ENCODE data around the gene TMEM225.
"Not testable (repeated sequence)": the region's sequence is repeated elsewhere in the genome, so short reads cannot be mapped to it uniquely, and the experiment has no call there.

The TMEM225 gene

DNA sequence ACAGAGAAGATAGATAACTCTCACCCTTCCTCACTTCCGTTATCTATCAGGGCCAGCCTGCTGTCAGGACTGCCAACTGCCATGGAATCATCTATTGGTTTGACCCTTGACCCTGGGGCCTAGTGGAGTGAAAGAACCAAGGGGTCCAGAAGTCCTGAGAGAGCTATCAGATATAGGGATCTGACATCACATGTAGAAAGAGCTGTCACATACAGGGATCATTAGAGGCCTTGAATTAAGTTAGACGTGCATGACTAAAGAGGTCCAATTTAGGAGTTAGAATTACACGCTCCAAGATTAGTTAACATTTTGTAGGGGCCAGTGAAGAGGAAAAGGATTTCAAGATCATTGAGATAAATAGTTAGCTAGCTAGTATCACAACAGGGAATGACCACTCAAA lies at the start of gene TMEM225:
Gene TMEM225 (minus strand): TSS at position 101 of the 400 bp plus-strand sequence. CDS start 245 bp downstream, outside the sequence.
- DNase-seq = no peak

DNA sequence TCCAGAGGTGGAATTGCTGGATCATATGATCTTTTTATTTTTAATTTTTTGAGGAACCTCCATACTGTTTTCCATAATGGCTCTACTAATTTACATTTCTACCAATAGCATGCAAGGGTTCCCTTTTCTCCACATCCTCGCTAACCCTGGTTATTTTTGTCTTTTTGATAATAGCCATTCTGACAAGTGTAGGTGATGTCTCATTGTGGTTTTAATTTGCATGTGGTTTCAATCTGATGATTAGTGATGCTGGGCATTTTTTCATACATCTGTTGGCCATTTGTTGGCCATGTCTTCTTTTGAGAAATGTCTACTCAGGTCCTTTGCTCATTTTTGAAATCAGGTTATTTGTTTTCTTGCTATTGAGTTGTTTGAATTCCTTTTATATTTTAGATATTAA lies 38.6 kb upstream of the TMEM225 start:
- DNase-seq = no peak

GRCh38 chr11:123920943-123921342 lies 35.5 kb upstream of the TMEM225 start:
- DNase-seq = no peak

GRCh38 chr11:123905826-123906225 lies 20.4 kb upstream of the TMEM225 start:
- DNase-seq = no peak

- DNase-seq = no peak
These were observed 19.5 kb upstream of the TMEM225 start for GRCh38 chr11:123904932-123905331.

GRCh38 chr11:123903932-123904331 lies 18.5 kb upstream of the TMEM225 start:
- DNase-seq = no peak

- no peak for DNase-seq
These were observed 16.4 kb upstream of the TMEM225 start, which contains the start of gene OR8D4 for GRCh38 chr11:123901867-123902266. Gene OR8D4, plus strand, starts transcription at chr11:123902167. Its CDS starts 4,265 bp downstream, at chr11:123906432.

GRCh38 chr11:123899792-123900191 lies 14.3 kb upstream of the TMEM225 start:
- no peak for DNase-seq

DNA sequence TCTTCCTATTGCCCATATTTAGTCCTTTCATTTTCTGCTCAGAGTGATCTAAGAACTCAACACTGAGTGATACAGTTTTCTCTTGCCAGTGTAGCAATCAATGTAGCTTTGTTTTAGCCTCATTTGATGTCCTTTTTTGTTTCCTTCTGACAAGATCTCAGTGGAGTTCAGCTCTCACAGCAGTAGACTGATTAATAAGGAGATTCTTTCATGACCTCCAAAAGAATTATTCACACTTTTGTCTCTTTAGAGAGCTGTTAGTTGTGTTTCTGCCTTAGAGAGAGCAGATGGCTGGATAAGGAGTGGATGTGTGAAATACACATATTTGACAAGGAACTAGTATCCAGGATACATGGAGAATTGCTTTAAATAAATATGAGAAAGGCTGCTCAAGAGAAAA lies 6.6 kb upstream of the TMEM225 start:
- DNase-seq = no peak

- no peak for DNase-seq
These were observed 4.6 kb downstream of the TMEM225 start for GRCh38 chr11:123880912-123881311.

DNA sequence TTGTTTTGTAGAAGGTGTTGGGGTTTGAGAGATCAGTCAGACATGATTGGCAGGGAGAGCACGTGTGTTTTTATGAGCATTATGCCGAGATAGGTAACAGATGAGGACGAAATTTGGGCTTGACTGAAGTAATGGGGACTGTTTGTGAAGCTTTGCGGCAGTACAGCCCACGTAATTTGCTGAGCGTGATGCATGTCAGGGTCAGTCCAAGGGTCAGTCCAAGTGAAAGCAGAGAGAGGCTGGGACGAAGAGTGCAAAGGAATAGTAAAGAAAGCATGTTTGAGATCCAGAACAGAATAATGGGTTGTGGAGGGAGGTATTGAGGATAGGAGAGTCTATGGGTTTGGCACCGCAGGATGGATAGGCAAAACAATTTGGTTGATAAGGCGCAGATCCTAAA lies 17.7 kb downstream of the TMEM225 start:
- DNase-seq = not testable (repeated sequence)

GRCh38 chr11:123865293-123865692 lies 20.2 kb downstream of the TMEM225 start:
- not testable (repeated sequence) for DNase-seq

- no peak for DNase-seq
These were observed 25.7 kb downstream of the TMEM225 start for GRCh38 chr11:123859731-123860130.

DNA sequence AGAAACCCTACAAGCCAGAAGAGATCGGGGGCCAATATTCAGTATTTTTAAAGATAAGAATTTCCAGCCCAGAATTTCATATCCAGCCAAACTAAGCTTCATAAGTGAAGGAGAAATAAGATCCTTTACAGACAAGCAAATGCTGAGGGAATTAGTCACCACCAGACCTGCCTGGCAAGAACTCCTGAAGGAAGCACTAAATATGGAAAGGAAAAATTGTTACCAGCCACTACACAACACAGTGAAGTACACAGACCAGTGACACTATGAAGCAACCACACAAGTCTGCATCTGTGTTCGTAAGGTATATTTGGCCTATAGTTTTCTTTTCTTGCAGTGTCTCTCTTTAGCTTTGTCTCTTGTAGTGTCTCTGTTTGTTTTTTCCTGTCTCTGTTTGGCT lies 29.0 kb downstream of the TMEM225 start:
- no peak for DNase-seq

DNA sequence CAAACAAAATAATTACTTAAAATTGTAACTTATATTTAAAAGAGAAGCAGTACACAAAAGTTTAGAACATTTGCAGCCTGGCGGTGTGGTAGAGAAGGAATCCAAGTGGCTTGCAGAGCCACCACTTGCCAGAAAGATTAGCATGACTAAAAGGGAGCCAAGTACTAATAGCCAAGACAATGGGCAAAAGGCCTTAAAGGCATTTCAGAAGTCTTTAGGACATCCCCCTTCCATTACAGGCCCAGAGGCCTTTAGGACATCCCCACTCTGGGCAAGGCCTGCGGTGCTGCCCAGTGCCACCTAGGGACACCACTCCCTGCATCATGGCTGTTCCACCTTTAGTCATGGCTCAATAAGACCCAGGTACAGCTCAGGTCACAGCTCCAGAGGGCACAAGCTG lies 32.4 kb downstream of the TMEM225 start:
- no peak for DNase-seq

DNA sequence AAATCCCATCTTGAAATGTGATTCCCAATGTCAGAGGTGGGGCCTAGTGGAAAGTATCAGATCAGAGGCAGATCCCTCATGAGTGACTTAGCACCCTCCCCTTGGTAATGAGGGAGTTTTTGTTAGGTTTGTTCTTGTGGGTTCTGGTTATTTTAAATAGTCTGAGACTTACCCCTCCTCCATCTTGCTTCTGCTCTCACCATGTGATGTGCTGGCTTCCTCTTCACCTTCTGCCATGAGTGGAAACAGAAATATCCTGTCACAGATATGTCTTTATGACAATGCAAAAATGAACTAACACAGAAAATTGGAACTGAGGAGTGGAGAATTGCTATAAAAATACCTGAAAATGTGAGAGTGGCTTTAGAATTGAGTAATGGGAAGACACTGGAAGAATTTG lies 33.1 kb downstream of the TMEM225 start:
- no peak for DNase-seq

GRCh38 chr11:123851110-123851509 lies 34.4 kb downstream of the TMEM225 start:
- DNase-seq = no peak

DNA sequence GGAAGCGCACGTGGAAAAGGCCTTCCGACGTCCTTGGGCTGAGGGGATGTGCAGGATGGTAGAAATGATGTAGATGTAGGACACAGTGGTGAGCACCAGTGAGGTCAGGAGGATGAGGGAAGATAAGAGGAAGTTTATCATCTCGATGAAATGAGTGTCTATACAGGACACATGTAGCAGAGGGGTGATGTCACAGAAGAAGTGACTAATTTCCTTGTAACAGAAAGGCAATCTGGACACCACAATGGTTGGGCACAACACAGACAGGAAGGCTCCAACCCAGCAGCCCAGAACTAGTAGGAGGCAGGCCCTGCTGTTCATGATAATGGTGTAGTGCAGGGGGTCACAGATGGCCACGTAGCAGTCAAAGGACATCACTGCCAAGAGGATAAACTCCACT lies 44.3 kb downstream of the TMEM225 start:
- DNase-seq = no peak

DNA sequence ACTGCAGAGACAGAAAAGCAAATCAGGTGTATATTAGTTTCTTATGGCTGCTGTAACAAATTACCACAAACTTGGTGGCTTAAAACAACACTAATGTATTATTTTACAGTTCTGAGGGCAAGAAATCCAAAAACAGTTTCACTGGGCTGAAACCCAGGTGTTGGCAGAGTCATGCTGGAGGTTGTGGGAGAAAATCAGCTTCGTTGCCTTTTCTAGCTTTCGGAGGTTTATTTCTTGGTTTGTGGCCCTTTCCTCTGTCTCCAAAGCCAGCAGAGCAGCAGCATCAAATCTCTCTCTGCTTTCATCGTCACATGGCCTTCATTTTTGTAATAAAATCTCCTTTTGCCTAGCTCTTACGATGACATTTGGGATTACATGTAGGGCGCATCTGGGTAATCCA lies 46.3 kb downstream of the TMEM225 start:
- no peak for DNase-seq

DNA sequence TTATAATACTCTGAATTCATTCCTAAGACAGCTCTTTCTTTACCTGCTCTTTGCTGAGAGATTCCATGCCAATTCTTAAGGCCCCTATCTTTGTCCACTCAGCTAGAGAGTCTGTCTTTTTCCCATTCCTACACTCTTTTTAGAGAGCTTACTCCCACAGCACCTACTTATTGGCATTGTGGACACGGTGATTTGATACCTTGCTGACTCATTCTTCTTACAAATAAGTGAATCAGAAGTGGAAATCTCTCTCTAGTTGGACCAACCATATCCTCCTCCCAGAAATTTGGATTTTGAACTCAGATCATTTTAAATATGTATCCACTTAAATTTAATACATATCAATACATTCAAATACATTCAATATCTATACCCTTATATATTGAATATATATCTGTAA lies 46.8 kb downstream of the TMEM225 start:
- DNase-seq = no peak

GRCh38 chr11:123838199-123838598 lies 47.3 kb downstream of the TMEM225 start:
- DNase-seq = no peak

DNA sequence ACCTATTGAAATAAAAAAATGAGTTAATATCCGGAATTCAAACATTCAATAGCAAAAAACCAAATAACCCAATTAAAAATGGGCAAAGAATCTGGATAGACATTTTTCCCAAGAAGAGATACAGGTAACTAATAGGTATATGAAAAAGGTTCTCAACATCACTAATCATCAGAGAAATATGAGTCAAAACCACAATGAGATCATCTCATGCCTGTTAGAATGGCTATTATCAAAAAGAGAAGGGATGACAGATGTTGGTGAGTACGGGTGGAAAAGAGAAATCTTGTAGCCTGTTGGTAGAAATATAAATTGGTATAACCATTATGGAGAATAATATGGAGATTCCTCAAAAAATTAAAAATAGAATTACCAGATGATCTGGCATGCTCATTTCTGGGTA lies 52.4 kb downstream of the TMEM225 start:
- no peak for DNase-seq

All from amniotic stem cell (primary cell).